HG03039 (cell line): ENCODE results near the gene AKT3.

Experiments
- ATAC-seq: cut with Tn5 transposase; IDR thresholded peaks from one replicate; pipeline ENCODE4 v1.9.1; 2021; ENCODE audit warnings: mild to moderate bottlenecking, moderate library complexity; ENCODE audit not compliant: unreplicated experiment

Gene AKT3

DNA sequence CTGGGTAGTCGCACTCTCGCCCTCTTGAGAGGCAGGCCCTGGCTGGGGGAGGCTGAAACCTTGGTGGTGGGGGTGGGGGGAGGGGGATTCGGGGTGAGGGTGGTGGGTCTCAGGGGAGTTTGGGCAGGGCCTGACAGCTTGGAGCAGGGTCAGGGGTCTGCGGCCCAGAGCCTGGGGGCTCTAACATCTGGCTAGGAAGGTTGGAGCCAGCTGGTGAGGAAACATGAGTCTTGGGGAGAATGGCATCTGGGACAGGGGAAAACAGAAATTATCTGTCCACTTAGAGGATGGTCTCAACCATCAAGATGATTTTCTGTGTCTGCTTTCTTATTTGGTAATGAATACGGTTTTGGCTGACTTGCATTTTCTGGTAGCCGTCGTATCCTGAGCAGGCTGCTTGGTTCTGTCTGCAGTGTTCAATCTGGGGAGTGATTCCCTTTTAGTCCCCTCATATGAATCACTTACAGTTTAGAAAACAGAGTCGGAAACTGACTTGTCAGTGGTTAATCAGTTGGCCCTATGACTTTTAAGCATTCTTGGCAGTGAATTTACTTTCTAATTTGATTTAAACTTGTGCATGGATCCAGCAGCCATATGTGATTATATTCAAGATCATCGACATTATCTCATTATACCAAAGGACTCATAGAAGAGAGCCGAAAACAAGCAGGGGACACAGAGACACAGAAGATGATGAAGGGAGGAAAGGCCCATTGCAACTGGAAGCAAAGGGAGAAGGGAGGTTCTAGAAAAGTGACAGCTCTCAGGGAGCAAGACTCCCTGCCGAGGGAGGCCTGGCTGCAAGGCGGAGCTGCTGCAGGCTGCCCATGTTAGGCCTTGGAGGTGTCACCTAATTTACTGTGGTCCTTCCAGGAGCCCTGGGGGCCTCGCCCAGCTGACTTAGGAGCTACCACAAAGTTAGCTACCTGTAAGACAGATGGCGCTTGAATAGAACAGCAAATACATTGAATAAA lies 356.6 kb downstream of the AKT3 start:
- ATAC-seq, result no peak

DNA sequence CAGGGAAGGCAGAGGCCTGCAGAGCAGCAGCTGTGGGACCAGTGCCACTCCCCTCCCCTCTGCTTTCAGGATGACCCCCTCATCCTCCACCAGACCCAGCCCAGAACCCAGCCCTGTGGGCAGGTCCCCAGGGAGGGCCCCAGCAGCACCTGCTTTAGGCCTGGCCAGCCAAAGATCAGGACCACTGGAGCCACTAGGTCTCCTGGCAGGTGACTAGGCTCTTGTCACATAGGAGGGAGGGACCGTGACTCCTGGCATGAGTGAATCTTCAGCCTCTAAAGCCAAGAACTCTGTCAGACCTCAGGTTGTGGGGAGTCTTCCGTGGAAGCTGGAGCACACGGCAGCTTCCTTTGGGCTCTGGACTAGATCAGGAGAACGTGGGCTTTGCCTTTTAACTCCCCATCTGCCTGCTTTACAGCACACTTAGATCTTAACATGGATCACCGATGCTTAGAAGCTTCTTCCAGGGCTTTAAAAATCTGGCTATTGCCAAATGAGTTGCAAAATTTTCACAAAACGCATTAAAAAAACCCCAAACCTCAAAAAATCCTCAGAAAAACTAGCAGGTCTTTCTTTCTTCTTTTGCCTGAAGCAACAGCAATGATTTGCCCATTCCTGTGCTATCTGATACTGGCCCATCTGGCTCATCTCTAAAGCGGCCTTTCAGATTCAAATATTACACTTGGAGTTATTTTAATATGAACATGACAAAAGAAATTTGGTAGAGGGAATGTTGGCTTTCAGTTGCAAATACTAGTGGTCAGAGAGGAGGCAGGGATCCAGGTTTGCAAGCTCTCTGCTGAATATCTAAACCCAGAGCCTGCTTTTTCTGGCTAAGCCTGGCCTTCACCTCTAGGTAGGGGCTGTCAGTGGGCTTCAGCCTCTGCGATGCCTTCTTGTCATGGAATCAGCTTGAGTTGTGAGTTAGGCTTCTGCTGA lies 359.0 kb downstream of the AKT3 start:
- no peak for ATAC-seq

DNA sequence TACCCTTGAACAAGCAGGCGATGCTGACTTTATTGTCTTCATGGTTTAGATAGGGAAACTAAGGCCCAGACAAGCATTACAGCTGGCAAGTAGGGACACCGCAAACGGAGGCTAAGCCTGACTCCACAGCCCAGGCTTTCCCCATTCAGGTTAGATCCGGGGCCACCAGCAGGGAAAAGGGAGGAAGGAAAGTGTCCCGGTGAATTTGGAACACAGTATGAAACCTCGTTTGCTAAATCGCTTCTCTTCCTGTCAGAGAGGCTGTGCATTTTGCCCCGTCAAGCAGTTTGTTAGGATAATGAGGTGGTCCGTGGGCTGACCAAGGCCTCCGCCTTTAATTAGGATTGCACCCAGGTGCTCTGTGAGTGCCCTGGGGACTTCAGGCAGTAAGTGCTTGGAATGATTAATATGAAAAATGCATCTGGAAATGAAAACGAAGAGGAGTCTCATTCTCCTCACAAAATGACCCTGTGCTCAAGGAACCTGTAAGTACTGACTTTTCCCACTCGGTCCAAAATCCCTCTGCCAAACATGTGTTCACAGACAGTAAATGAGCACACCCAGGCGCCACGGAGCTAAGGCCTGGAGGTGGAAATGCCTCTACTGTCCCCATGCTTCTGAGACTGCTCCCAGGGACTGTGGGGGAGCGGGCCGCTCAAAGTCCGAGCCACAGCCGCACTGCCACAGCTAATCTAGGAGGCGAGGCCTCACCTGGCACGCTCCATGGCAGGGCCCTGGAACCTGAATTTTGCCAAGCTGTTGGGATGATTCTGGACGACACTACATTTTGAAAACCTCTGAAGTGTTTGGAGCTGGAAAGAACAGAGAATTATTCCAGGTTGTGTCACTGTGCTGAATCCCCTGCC lies 360.1 kb downstream of the AKT3 start:
- ATAC-seq, result no peak

DNA sequence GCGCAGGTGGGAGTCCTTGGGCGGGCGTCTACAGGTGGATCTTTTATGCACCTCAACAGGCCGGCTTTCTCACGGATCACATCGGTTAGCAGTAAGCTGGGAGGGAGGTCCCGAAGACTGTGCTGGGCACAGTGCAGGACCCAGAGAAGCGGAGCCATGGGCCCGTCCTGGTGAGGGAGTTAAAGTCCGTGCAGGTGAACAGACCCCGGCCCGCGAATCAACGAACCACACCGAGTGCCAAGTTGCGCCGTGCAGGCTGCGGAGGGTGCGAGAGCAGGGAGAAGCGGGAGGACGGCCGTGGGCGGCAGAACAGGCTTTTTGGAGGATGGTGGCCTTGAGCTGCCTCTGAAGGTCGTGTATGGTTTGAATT lies 360.9 kb downstream of the AKT3 start:
- ATAC-seq, result no peak

DNA sequence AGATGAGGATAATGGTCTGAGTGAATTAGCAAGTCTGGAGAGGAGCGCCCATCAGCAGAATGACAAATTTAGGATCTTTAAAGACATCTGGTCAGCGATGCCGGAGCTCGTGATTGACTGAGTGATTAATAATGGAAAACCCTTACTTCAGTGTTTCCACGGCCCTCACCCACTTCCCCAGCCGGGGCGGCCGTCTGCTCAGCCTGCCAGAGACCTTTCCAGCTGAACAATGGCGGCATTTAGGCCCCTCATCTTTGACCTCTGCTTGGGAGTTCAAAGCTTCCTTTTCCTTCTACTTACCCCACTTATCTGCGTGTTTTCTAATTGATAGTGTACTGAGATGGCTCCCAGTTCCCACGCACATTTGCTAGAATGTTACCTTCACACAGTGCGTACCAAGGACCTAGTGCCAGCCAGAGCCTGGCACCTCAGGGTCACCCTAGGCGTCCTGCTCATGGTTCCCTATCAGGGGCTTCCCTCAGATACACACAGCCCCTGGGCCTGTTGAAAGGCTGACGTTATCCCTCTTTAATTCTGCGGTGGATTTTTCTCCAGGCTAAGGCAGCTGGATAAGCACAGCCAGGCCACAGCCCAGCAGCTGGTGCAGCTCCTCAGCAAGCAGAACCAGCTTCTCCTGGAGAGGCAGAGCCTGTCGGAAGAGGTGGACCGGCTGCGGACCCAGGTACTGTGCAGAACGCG lies 361.4 kb downstream of the AKT3 start:
- no peak for ATAC-seq

DNA sequence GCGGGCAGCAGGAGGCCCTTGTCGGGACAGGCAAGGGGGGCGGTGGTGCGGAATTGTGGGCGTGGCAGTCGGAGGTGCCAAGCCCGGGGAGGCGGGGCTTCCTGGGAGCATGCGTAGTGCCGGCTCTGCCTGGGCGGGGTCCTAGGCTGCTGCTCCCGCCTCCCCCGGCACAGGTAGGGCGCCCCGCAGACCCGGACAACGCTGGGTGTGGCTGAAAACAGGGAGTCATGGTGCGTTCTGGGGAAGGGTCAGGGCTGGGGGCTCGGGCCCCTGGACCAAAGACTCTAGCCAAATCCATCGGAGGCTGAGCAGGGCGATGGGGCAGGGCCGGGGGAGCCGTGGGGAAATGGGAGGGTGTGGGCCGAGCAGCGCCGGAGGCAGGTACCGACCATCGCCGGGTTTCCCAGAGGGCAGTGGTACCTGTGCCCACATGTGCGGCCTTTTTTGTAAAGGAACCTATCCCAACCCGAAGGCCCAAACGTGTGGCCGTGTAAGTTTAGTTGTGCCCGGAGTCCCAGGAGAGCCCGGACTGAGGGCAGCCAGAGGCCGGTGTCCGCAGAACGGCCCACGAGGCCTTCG lies 362.3 kb downstream of the AKT3 start:
- no peak for ATAC-seq

DNA sequence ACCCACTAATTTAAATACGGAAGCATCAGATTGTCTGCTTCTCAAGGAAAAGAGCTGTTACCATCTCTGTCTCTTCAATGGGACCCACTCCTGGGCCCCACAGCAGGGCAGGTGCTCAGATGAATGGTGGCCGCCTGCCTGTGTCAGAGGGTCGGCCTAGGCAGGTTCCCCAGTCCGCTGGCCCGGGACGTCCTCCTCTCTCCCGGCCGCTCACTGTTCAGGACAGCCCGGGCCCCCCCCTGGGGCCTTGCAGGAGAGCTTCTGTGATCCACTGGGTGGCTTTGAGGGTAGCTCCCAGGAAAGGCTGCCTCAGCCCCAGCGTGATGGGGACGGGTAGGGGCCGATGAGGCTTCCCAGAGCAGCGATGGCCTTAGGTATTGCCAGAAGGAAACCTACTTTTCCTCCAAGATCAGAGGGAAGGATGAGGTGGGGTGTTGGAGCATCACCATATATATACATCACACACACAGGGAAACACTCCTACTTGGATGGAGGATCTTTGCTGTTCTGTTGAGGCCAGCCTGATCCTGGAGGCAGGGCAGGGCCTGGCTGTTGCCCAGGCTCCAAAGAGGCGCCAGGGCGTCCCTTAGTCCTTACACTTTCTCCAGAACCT lies 362.9 kb downstream of the AKT3 start:
- ATAC-seq, result no peak

DNA sequence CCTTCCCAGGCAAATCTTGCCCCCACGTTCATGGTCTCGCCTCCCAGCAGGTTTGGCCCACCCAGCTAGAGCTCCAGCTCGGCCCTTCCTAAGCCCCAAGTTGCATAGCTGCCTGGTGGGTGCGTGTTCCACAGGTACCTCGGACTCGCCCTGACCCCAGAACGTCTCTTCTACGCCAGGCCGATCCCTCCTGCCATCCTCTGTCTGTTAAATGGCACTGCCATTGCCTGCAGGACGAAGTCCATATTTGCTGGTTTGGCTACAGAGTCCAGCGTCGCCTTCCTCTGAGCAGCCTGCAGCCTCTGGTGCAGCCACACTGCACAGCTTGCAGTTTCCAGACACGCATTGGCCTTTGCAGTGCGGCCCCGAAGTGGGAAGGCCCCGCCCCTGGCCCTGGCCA lies 366.1 kb downstream of the AKT3 start:
- ATAC-seq, result no peak

DNA sequence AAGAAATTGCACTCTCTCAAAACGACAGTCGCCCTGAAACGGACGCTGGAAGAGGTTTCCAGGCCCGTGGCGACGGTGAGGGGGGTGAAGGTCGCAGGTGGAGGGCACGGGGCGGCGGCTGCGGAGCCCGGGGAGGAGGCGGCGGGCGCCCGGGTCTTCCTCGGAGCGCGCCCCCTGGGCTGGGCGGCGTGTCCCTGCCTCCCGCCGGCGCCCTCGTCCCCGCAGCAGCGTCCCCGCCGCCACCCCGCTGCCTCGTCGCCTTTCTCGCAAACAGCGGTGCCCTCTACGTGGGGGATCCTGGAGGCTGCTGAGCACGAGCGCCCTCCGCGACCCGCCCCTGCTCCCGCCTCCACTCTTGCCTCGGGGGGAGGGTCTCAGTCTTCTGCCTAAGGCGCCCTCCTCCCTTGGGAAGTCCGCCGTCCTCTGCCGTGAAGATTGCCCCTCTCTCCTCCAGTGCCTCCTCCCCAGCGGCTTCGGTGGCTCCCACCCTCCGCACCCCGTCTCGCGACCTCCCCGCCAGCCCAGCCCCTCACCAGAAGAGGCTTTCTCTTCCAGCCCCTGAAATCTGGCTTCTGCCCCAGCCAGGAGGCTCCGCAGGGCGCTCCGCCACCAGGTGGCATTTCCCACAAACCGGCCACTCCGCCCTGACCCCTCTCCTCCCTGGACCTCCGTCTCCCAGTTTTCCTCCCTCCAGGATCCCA lies 366.8 kb downstream of the AKT3 start:
- ATAC-seq, result no peak

DNA sequence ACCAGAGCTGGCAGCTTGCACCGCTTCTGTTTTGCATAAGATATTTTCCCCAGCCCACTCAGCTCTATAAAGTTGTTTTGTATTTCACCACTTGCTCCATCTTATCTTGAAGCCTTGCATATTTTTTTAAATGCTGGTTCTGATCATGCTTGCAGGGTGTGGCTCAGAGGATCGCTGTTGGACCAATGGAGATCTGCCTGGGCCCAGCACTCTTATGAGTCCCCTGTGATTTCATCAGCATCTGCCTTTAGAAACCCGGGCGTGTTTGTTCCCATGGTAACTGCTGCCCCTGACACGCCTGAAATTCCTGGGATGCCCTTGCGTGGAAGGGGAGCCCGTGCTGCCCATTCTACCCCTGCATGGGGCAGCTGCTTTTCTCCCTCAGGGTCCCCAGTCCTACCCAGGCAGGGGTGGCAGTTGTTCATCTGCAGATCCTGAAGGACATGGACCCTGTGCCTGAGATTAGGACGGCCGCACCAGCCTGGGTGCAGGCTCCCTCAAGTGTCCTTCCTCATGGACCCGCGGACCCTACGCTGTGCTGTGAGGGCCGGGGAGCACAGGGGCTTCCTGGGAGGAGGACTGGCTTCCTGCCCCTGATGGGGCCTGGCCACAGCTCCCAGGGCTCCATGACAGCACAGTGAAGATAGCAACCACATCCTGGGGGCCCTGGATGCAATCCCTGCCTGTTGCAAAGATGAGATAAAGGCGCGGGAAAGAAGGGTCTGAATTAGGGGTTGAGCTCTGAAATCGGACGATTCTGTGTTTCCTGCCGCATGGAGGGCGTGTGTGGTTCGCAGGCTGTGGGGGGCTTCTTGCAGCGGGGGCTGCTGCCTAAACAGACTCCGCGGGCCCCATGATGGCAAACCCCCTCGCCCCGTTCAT lies 367.7 kb downstream of the AKT3 start:
- ATAC-seq, result no peak

DNA sequence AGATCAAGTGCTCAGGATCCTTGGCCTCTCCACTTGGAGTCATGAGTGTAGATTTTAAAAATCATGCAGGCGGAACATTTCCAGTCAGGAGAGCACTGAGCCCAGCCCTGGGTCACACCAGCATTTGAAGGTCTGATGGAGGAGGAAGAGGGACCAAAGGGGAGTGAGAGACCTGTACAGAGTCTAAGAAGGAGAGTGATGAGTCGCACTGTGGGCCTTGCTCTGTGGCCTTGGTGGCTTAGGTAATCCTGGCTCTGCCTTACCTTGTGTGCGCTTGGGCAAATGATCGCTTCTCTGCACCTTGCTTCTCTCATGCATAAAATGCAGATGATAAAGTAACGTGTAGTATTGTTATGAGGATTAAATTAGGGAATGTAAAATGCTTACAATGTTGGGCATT lies 368.9 kb downstream of the AKT3 start:
- ATAC-seq, result no peak

DNA sequence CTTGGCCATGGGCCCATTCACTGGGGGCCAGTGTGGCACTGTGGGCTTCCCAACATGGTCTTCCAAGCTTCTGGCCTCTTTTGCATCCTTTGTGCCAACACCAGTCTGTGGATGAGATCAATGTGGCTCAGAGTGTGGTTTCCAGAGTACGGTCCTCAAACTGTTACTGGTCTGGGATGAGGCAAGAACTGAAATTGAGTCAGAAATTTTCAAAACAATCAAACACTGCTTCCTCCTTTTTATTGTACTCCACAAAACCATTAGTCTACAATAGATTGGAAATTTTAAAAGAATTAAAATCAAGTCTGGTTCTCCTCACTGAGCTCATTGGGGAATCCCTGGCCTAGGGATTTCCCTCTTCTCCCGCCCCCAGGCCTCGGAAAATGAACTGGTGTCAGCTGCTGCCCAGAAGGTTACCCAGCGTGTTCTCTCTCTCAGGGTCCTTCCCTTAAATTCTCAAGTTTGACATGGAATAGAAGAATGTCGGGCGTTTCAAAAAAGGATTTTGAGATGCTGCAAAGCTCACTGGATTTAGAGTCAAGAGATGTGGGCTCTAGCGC lies 372.2 kb downstream of the AKT3 start:
- ATAC-seq, result no peak

DNA sequence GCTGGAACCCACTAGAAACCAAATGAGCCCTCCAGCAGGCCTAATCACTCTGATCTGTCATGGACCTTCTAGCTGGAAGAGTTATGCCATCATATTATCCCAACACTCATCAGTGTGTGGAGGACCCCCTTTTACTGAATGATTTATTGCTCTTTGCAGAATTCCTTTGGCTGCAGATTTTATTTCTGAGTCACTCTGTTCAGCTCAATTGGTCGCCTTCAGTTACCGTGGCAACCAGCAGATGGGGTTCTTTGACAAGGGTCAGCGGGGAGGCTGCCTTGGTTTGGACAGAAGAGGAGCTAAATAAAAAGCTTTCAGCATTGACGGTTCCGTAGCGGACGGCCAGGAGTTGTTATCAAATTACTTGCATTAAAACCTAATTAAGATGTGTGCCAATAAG lies 374.1 kb downstream of the AKT3 start:
- ATAC-seq, result no peak

DNA sequence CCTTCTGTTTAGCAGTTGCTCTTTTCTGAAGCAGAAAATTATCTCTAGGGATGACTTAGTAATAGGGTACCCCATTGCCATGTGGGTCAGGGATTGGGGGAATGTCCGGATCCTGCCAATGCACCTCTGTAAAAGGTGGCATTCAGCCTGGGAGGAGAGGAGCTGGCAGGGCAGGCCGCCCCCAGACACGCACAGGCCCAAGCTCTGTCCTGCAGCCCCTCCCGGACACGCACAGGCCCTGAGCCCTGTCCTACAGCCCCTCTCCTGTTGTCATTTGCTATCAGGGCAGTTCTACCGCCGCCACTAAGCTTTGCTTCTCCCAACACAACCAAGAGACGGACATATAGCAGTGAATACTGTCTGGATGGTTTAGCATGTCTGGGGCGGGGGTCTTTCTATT lies 375.1 kb downstream of the AKT3 start:
- no peak for ATAC-seq

DNA sequence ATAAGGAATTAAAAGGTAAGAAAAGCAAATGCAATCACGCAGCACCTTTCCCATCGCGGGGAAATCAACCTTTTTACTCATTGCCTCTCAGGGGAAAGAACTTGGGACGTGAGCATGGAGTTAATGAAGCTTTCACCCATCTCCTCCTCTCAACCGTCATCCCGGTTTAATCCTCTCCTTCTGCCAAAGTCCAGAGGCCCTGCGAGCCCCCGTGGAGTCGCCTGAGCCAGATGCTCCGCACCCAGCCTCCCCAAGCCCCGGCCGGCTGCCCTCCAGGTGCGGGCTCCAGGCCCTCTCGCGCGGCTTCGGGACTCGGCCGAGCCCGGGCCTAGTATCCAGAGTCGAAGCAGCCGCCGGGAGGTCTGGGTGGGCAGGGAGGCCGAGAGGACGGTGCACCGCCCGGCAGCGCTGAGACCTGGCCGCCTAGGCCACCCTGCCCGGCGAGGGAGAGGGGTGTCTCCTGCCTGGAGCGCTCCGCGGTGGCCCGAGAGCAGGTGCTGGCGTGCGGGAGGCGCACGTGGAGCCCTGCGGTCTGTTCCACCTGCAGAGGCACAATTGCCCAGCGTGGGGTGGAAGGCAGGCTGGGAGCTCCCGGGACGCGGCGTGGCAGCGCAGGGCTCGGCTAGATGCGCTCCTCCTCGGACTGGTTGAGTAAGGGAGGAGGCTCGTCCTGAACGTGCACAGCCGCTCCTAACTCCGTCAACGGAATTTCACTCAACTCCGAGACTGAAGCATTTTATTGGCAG lies 375.7 kb downstream of the AKT3 start:
- no peak for ATAC-seq

DNA sequence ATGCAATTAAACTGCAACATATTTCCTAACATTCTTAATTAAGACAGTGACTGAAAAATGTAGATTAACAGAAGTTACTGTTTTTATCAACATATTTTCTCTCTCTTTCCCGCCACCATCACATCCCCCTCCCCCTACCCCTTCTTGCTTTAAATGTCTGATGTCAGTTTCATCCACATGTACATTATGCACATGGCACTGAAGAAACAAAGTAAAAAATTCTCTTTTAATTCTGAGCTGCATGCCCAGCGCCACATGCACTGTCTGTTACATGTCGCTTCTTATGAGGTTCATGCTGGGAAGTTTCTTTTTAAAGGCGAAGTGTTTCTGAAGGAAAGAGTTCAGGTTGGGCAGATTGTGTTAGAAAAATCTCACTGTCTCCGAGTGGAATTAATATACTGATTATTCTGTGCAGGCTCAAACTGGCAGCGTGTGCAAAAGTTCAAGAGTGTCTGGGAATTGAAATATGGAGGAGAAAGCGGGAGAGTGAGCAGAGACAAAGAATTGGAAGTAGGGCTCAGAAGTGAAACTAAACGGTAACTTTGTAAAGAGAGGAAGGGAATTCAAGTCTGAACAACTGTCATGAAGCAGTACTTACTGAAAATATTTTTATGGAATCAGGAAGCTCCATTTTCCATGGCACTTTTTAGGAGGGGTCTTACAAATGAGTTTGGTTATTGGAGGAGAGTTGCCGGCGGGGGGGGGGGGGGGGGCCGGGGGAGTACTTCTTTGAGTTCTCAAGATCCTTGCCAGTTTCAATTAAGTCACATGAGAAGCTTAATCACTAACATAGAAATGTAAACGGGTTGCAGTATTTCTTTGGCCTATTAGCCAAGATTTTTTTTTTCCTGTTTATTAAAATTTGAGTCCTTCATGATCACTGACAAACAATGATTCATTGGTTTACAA lies 376.6 kb downstream of the AKT3 start:
- ATAC-seq, result no peak
